ENCODE results near the gene CARF.

DNA sequence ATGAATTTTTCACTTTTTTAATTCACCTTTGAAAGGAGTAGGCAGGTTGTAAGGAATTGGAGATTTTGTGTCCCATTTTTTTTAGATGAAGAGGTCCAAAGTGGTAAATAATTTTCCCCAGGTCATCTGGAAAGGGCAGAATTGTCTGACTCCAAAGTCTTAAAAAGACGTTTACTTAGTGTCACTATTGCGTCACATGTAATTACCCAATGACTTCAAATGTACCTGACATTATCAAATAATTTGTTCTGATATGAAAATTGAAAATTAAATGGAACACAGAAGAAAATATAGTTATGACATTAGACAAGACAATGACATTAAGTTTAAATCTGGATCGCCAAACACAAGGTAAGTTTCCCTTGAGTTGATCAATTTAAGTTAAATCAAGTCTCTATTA, 78.4 kb downstream of the CARF start:
- TF ChIP-seq, protein P1, sequence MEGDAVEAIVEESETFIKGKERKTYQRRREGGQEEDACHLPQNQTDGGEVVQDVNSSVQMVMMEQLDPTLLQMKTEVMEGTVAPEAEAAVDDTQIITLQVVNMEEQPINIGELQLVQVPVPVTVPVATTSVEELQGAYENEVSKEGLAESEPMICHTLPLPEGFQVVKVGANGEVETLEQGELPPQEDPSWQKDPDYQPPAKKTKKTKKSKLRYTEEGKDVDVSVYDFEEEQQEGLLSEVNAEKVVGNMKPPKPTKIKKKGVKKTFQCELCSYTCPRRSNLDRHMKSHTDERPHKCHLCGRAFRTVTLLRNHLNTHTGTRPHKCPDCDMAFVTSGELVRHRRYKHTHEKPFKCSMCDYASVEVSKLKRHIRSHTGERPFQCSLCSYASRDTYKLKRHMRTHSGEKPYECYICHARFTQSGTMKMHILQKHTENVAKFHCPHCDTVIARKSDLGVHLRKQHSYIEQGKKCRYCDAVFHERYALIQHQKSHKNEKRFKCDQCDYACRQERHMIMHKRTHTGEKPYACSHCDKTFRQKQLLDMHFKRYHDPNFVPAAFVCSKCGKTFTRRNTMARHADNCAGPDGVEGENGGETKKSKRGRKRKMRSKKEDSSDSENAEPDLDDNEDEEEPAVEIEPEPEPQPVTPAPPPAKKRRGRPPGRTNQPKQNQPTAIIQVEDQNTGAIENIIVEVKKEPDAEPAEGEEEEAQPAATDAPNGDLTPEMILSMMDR (conservative IDR thresholded peaks at IDR 0.05): no peak
- TF ChIP-seq EZH2 (IDR thresholded peaks at IDR 0.05; ENCODE audit: low read depth): no peak

All from PC-9 (cell line).